ENCODE measurements around the gene MBOAT1. TPM values are rescaled to one million over a fixed set of nuclear protein-coding genes. Genes with fewer than 3 reads are reported as not detected.

Gene MBOAT1
- polyA plus RNA-seq, 1 donor from 2014 or later: not detected

DNA sequence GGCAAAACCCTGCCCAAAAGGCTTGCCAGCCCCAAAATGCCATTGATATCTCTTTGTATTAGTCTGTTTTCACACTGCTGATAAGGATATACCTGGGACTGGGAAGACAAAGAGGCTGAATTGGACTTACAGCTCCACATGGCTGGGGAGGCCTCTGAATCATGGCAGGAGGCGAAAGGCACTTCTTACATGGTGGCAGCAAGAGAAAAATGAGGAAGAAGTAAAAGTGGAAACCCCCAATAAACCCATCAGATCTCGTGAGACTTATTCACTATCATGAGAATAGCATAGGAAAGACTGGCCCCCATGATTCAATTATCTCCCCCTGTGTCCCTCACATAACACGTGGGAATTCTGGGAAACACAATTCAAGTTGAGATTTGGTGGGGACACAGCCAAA lies 28.6 kb downstream of the MBOAT1 start:
- Histone ChIP-seq H4K20me1 (ENCODE audit: insufficient read depth) (no peaks in the 10 kb centered on the region), H3K9me3 (ENCODE audit: low read length) (no peaks in the 10 kb centered on the region), H3K4me2 (ENCODE audit: low read length) (no peak overlapping the region), H3F3A (ENCODE audit: insufficient read depth, low read length, poor library complexity, severe bottlenecking) (no peaks in the 10 kb centered on the region), H3K27me3 (ENCODE audit: insufficient read depth, low read depth, low read length) (no peaks in the 10 kb centered on the region), H3K4me3 (ENCODE audit: low read length) (no peak overlapping the region), H3K79me2 (replicated peaks; ENCODE audit: insufficient read depth, low read length) (no peaks in the 10 kb centered on the region), H3K36me3 (ENCODE audit: insufficient read depth, low read length) (no peaks in the 10 kb centered on the region), H2AFZ (ENCODE audit: low read depth, low read length) (no peak overlapping the region), H3K9ac (ENCODE audit: low read length) (no peak overlapping the region), H3K9me2 (ENCODE audit: insufficient read depth, low read length) (no peaks in the 10 kb centered on the region), H3K27ac (ENCODE audit: low read length) (no peak overlapping the region)
- TF ChIP-seq SMC3 (conservative IDR thresholded peaks at IDR 0.05; ENCODE audit: poor library complexity) (no peak), EP300 (conservative IDR thresholded peaks at IDR 0.05; ENCODE audit: poor library complexity, severe bottlenecking) (no peak), MXI1 (conservative IDR thresholded peaks at IDR 0.05; ENCODE audit: poor library complexity, severe bottlenecking) (no peak), EZH2 (IDR thresholded peaks at IDR 0.05; ENCODE audit: borderline replicate concordance, insufficient read depth, low read length, poor library complexity, severe bottlenecking) (no peak), TAF1 (IDR thresholded peaks at IDR 0.05; ENCODE audit: low read depth) (no peak), POLR2AphosphoS5 (IDR thresholded peaks at IDR 0.05) (no peak), RAD21 (conservative IDR thresholded peaks at IDR 0.05) (no peak)
- TF ChIP-seq, protein P1, sequence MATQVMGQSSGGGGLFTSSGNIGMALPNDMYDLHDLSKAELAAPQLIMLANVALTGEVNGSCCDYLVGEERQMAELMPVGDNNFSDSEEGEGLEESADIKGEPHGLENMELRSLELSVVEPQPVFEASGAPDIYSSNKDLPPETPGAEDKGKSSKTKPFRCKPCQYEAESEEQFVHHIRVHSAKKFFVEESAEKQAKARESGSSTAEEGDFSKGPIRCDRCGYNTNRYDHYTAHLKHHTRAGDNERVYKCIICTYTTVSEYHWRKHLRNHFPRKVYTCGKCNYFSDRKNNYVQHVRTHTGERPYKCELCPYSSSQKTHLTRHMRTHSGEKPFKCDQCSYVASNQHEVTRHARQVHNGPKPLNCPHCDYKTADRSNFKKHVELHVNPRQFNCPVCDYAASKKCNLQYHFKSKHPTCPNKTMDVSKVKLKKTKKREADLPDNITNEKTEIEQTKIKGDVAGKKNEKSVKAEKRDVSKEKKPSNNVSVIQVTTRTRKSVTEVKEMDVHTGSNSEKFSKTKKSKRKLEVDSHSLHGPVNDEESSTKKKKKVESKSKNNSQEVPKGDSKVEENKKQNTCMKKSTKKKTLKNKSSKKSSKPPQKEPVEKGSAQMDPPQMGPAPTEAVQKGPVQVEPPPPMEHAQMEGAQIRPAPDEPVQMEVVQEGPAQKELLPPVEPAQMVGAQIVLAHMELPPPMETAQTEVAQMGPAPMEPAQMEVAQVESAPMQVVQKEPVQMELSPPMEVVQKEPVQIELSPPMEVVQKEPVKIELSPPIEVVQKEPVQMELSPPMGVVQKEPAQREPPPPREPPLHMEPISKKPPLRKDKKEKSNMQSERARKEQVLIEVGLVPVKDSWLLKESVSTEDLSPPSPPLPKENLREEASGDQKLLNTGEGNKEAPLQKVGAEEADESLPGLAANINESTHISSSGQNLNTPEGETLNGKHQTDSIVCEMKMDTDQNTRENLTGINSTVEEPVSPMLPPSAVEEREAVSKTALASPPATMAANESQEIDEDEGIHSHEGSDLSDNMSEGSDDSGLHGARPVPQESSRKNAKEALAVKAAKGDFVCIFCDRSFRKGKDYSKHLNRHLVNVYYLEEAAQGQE (IDR thresholded peaks at IDR 0.05; ENCODE audit: borderline replicate concordance): no peak
- TF ChIP-seq, protein P2, sequence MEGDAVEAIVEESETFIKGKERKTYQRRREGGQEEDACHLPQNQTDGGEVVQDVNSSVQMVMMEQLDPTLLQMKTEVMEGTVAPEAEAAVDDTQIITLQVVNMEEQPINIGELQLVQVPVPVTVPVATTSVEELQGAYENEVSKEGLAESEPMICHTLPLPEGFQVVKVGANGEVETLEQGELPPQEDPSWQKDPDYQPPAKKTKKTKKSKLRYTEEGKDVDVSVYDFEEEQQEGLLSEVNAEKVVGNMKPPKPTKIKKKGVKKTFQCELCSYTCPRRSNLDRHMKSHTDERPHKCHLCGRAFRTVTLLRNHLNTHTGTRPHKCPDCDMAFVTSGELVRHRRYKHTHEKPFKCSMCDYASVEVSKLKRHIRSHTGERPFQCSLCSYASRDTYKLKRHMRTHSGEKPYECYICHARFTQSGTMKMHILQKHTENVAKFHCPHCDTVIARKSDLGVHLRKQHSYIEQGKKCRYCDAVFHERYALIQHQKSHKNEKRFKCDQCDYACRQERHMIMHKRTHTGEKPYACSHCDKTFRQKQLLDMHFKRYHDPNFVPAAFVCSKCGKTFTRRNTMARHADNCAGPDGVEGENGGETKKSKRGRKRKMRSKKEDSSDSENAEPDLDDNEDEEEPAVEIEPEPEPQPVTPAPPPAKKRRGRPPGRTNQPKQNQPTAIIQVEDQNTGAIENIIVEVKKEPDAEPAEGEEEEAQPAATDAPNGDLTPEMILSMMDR (IDR thresholded peaks at IDR 0.05; ENCODE audit: poor library complexity, severe bottlenecking): no peak

DNA sequence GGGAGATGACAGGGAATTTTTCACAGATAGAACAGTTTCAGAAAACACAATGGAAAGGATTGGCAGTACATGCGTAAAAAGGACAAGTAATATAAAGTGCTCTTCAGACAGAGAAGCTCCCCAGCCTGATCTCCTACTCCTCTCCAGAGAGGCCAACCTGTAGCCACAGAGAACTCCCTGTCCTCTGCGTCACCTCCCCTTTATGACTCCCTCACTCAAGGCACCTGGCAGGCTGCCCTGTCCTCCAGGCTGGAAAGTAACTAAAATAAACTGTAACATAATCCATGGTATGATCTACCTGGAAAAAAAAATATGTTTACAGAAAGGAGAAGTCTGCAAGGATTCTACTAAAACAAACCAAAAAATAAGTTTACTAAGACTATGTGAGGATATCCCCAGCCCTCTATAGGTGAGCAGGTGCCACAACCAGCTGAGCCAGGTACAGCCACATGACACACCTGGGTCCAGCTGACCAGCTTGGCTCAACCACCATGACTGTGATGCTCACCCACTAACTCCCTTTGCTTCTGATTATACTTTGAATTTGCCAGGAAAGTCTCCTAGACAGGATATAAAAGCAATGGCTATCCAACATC lies 29.2 kb downstream of the MBOAT1 start:
- no peak overlapping the region for H3K27ac ChIP-seq (ENCODE audit: low read length)
- H3K4me3 ChIP-seq (ENCODE audit: low read length): no peak overlapping the region
- no peaks in the 10 kb centered on the region for H3K27me3 ChIP-seq (ENCODE audit: insufficient read depth, low read depth, low read length)
- no peaks in the 10 kb centered on the region for H3K79me2 ChIP-seq (replicated peaks; ENCODE audit: insufficient read depth, low read length)
- H3K36me3 ChIP-seq (ENCODE audit: insufficient read depth, low read length): no peaks in the 10 kb centered on the region
- no peaks in the 10 kb centered on the region for H4K20me1 ChIP-seq (ENCODE audit: insufficient read depth)
- TF ChIP-seq EP300 (conservative IDR thresholded peaks at IDR 0.05; ENCODE audit: poor library complexity, severe bottlenecking) (no peak), TAF1 (IDR thresholded peaks at IDR 0.05; ENCODE audit: low read depth) (no peak), MXI1 (conservative IDR thresholded peaks at IDR 0.05; ENCODE audit: poor library complexity, severe bottlenecking) (no peak), EZH2 (IDR thresholded peaks at IDR 0.05; ENCODE audit: borderline replicate concordance, insufficient read depth, low read length, poor library complexity, severe bottlenecking) (no peak), SMC3 (conservative IDR thresholded peaks at IDR 0.05; ENCODE audit: poor library complexity) (no peak), RAD21 (conservative IDR thresholded peaks at IDR 0.05) (no peak), POLR2AphosphoS5 (IDR thresholded peaks at IDR 0.05) (no peak)
- TF ChIP-seq, protein P2 (IDR thresholded peaks at IDR 0.05; ENCODE audit: poor library complexity, severe bottlenecking): no peak
- TF ChIP-seq, protein P1 (IDR thresholded peaks at IDR 0.05; ENCODE audit: borderline replicate concordance): no peak
- H3K9me3 ChIP-seq (ENCODE audit: low read length): no peaks in the 10 kb centered on the region
- no peak overlapping the region for H3K4me2 ChIP-seq (ENCODE audit: low read length)
- no peaks in the 10 kb centered on the region for H3F3A ChIP-seq (ENCODE audit: insufficient read depth, low read length, poor library complexity, severe bottlenecking)
- H2AFZ ChIP-seq (ENCODE audit: low read depth, low read length): no peak overlapping the region
- no peak overlapping the region for H3K9ac ChIP-seq (ENCODE audit: low read length)
- no peaks in the 10 kb centered on the region for H3K9me2 ChIP-seq (ENCODE audit: insufficient read depth, low read length)
